Activated naive CD4-positive, alpha-beta T cell (primary cell): ENCODE results near the gene TDRD7.
"Not testable (repeated sequence)": the region's sequence is repeated elsewhere in the genome, so short reads cannot be mapped to it uniquely, and the experiment has no call there.

ENCODE experiments used
- DNase-seq, 4 experiments: peaks; one replicate each; lab custom pipeline; 2025; lab: John Stamatoyannopoulos, UW

Gene TDRD7

GRCh38 chr9:97479496-97480159 is 67.7 kb downstream of the TDRD7 start:
- no peak for DNase-seq

GRCh38 chr9:97480174-97480573 is 68.3 kb downstream of the TDRD7 start:
- no peak for DNase-seq

- no peak for DNase-seq
Measured at GRCh38 chr9:97480749-97481148, 68.9 kb downstream of the TDRD7 start.

- DNase-seq = no peak
Measured at GRCh38 chr9:97484134-97484533, 72.2 kb downstream of the TDRD7 start.

- DNase-seq = no peak
Measured at GRCh38 chr9:97487107-97487506, 75.2 kb downstream of the TDRD7 start.

GRCh38 chr9:97487861-97488260 is 76.0 kb downstream of the TDRD7 start:
- no peak for DNase-seq

GRCh38 chr9:97491216-97491999 is 79.5 kb downstream of the TDRD7 start:
- DNase-seq = no peak

- not testable (repeated sequence) for DNase-seq
Measured at GRCh38 chr9:97497558-97498375, 85.9 kb downstream of the TDRD7 start.

- not testable (repeated sequence) for DNase-seq
Measured at GRCh38 chr9:97498846-97499245, 87.0 kb downstream of the TDRD7 start.

GRCh38 chr9:97500263-97500662 is 88.4 kb downstream of the TDRD7 start:
- DNase-seq = no peak

GRCh38 chr9:97500765-97501176 is 88.9 kb downstream of the TDRD7 start:
- DNase-seq = no peak

GRCh38 chr9:97501177-97501971 is 89.5 kb downstream of the TDRD7 start, which contains the start of gene TMOD1:
Gene TMOD1, plus strand, starts transcription at chr9:97501666. Its CDS starts 22,523 bp downstream, at chr9:97524189.
- peak in 1 of 4 experiments; percentile 11 for DNase-seq

GRCh38 chr9:97501972-97502221 is 90.0 kb downstream of the TDRD7 start:
- no peak for DNase-seq

- no peak for DNase-seq
Measured at GRCh38 chr9:97502222-97502983, 90.5 kb downstream of the TDRD7 start.

- DNase-seq = no peak
Measured at GRCh38 chr9:97502984-97503861, 91.3 kb downstream of the TDRD7 start.

GRCh38 chr9:97503862-97504210 is 91.9 kb downstream of the TDRD7 start:
- DNase-seq = no peak

GRCh38 chr9:97504381-97505216 is 92.7 kb downstream of the TDRD7 start:
- DNase-seq = no peak

- DNase-seq = no peak
Measured at GRCh38 chr9:97505845-97506244, 93.9 kb downstream of the TDRD7 start.

GRCh38 chr9:97506306-97506705 is 94.4 kb downstream of the TDRD7 start:
- DNase-seq = no peak
